IPS-NIHi7 (cell line): ENCODE results near the gene CPA5.

Experiments
- DNase-seq: peaks from one replicate; pipeline ENCODE4 v3.0.0; 2012; ENCODE audit warnings: mixed read lengths; ENCODE audit errors: extremely low spot score

Gene CPA5

GRCh38 chr7:130377178-130377577 is 32.6 kb downstream of the CPA5 start:
- no peak for DNase-seq

GRCh38 chr7:130379019-130379418 is 34.4 kb downstream of the CPA5 start:
- no peak for DNase-seq

- DNase-seq = no peak
Observed at GRCh38 chr7:130379532-130379920, 34.9 kb downstream of the CPA5 start.

- no peak for DNase-seq
Observed at GRCh38 chr7:130379921-130380860, 35.6 kb downstream of the CPA5 start, which contains the start of gene CPA1. Gene CPA1, plus strand, starts transcription at chr7:130380494. Its CDS starts 27 bp downstream, at chr7:130380521.

- DNase-seq = no peak
Observed at GRCh38 chr7:130380861-130381455, 36.3 kb downstream of the CPA5 start.

GRCh38 chr7:130381468-130382312 is 37.1 kb downstream of the CPA5 start:
- DNase-seq = peak; percentile 69

GRCh38 chr7:130383187-130383980 is 38.8 kb downstream of the CPA5 start:
- no peak for DNase-seq

GRCh38 chr7:130384371-130384801 is 39.8 kb downstream of the CPA5 start:
- no peak for DNase-seq

- DNase-seq = no peak
Observed at GRCh38 chr7:130384841-130385599, 40.4 kb downstream of the CPA5 start.

- DNase-seq = no peak
Observed at GRCh38 chr7:130385600-130386066, 41.0 kb downstream of the CPA5 start.

GRCh38 chr7:130386876-130387275 is 42.3 kb downstream of the CPA5 start:
- DNase-seq = no peak

- no peak for DNase-seq
Observed at GRCh38 chr7:130387306-130387627, 42.7 kb downstream of the CPA5 start.

GRCh38 chr7:130387628-130388403 is 43.2 kb downstream of the CPA5 start:
- no peak for DNase-seq

GRCh38 chr7:130388671-130389070 is 44.1 kb downstream of the CPA5 start:
- no peak for DNase-seq

GRCh38 chr7:130390486-130390885 is 45.9 kb downstream of the CPA5 start:
- no peak for DNase-seq

GRCh38 chr7:130393101-130393561 is 48.5 kb downstream of the CPA5 start:
- no peak for DNase-seq

GRCh38 chr7:130393841-130394411 is 49.3 kb downstream of the CPA5 start:
- no peak for DNase-seq

GRCh38 chr7:130394421-130395195 is 50.0 kb downstream of the CPA5 start:
- DNase-seq = no peak
